ENCODE results near the gene PRLH. TPM values are rescaled to one million over a fixed set of nuclear protein-coding genes. Genes with fewer than 3 reads are reported as not detected.

The PRLH gene
- total and polyA plus RNA-seq, 2 of the 13 experiments (the other 11 are each of a cell fraction or from before 2014, with no cell fraction given), result not detected

GRCh38 chr2:237585590-237586221 is 19.3 kb downstream of the PRLH start (continued):
- TF ChIP-seq TFDP1 (CRISPR knock-in tag; IDR thresholded peaks at IDR 0.05; ENCODE audit: borderline replicate concordance), result peak; percentile 48
- TF ChIP-seq HDAC1 (CRISPR knock-in tag; IDR thresholded peaks at IDR 0.05), result peak; percentile 96
- peak; percentile 100 for TF ChIP-seq HNF4A (CRISPR knock-in tag; IDR thresholded peaks at IDR 0.05)
- TF ChIP-seq PHF20 (CRISPR knock-in tag; IDR thresholded peaks at IDR 0.05), result peak; percentile 72
- TF ChIP-seq ZBTB46 (CRISPR knock-in tag; IDR thresholded peaks at IDR 0.05; ENCODE audit: borderline replicate concordance), result no peak
- no peak for TF ChIP-seq NPAS2 (CRISPR knock-in tag; IDR thresholded peaks at IDR 0.05; ENCODE audit: borderline replicate concordance)
- TF ChIP-seq ZUFSP (CRISPR knock-in tag; IDR thresholded peaks at IDR 0.05; ENCODE audit: borderline replicate concordance), result no peak
- no peak for TF ChIP-seq CENPX (CRISPR knock-in tag; IDR thresholded peaks at IDR 0.05)
- peak; percentile 89 for TF ChIP-seq ZNF746 (CRISPR knock-in tag; IDR thresholded peaks at IDR 0.05)
- peak; percentile 72; the same call in 1 of the 2 replicates for TF ChIP-seq ZNF556 (CRISPR knock-in tag; IDR thresholded peaks at IDR 0.05; ENCODE audit: borderline replicate concordance)
- peak; percentile 89 for TF ChIP-seq RCOR2 (CRISPR knock-in tag; IDR thresholded peaks at IDR 0.05)
- peak; percentile 92 for TF ChIP-seq MIER3 (CRISPR knock-in tag; IDR thresholded peaks at IDR 0.05; ENCODE audit: borderline replicate concordance)
- TF ChIP-seq GATAD1 (CRISPR knock-in tag; IDR thresholded peaks at IDR 0.05), result peak; percentile 66
- TF ChIP-seq ZNF292 (CRISPR knock-in tag; IDR thresholded peaks at IDR 0.05; ENCODE audit: borderline replicate concordance, low read depth), result peak; percentile 98
- no peak for TF ChIP-seq ATF4 (CRISPR knock-in tag; IDR thresholded peaks at IDR 0.05)
- TF ChIP-seq DPF2 (CRISPR knock-in tag; IDR thresholded peaks at IDR 0.05; ENCODE audit: borderline replicate concordance, low read depth), result peak; percentile 95; the same call in 1 of the 2 replicates
- TF ChIP-seq RBM22 (optimal IDR thresholded peaks at IDR 0.05; ENCODE audit: low read length), result no peak
- TF ChIP-seq SALL2 (CRISPR knock-in tag; IDR thresholded peaks at IDR 0.05), result peak; percentile 74; the same call in 1 of the 2 replicates
- peak; percentile 96 for TF ChIP-seq FOXP4 (CRISPR knock-in tag; IDR thresholded peaks at IDR 0.05)
